Measurements from ENCODE around the gene MRPS26. TPM values are rescaled to one million over a fixed set of nuclear protein-coding genes. Genes with fewer than 3 reads are reported as not detected.

The MRPS26 gene
- total RNA-seq, 1 experiment from 2014 or later, result 105 TPM

DNA sequence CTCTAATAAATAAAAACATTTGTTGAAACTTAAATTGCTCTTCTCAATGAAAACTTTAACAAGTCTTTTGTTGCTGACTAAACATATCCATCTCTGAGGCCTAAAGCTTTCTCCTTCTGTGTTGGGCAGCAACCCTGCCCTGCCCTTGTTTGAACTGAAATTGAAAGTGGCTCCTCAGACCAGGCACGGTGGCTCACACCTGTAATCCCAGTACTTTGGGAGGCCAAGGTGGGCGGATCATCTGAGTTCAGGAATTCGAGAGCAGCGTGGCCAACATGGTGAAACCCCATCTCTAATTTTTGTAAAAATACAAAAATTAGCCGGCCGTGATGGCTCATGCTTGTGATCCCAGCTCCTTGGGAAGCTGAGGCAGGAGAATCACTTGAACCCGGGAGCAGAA lies 31.7 kb upstream of the MRPS26 start:
- H3K9me3 Mint-ChIP-seq, result peaks cover 15% of the 10 kb centered on the region
- DNase-seq (ENCODE audit: low spot score), result no peak
- peaks cover 43% of the 10 kb centered on the region for H3K36me3 Mint-ChIP-seq
- no peaks in the 10 kb centered on the region for H3K4me1 Mint-ChIP-seq
- POLR2A ChIA-PET, result no interaction called here
- H3K27me3 Mint-ChIP-seq (ENCODE audit: low read depth), result no peaks in the 10 kb centered on the region
- CTCF ChIA-PET, result no interaction called here
- H3K4me3 Mint-ChIP-seq, result no peak overlapping the region
- ATAC-seq, result no peak
- H3K27ac Mint-ChIP-seq, result no peak overlapping the region
- TF ChIP-seq ERG (CRISPR knock-in tag; IDR thresholded peaks at IDR 0.05), result no peak
- TF ChIP-seq ZNF317 (CRISPR knock-in tag; IDR thresholded peaks at IDR 0.05; ENCODE audit: borderline replicate concordance, low read depth), result no peak
- TF ChIP-seq, protein P1, sequence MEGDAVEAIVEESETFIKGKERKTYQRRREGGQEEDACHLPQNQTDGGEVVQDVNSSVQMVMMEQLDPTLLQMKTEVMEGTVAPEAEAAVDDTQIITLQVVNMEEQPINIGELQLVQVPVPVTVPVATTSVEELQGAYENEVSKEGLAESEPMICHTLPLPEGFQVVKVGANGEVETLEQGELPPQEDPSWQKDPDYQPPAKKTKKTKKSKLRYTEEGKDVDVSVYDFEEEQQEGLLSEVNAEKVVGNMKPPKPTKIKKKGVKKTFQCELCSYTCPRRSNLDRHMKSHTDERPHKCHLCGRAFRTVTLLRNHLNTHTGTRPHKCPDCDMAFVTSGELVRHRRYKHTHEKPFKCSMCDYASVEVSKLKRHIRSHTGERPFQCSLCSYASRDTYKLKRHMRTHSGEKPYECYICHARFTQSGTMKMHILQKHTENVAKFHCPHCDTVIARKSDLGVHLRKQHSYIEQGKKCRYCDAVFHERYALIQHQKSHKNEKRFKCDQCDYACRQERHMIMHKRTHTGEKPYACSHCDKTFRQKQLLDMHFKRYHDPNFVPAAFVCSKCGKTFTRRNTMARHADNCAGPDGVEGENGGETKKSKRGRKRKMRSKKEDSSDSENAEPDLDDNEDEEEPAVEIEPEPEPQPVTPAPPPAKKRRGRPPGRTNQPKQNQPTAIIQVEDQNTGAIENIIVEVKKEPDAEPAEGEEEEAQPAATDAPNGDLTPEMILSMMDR (IDR thresholded peaks at IDR 0.05), result no peak
- TF ChIP-seq MYBL2 (CRISPR knock-in tag; IDR thresholded peaks at IDR 0.05), result no peak
- no peak for TF ChIP-seq JUN (CRISPR knock-in tag; IDR thresholded peaks at IDR 0.05)
- no peak for TF ChIP-seq ESRRA (CRISPR knock-in tag; IDR thresholded peaks at IDR 0.05; ENCODE audit: borderline replicate concordance)
- TF ChIP-seq CBFB (CRISPR knock-in tag; IDR thresholded peaks at IDR 0.05; ENCODE audit: low read depth), result no peak
- TF ChIP-seq ETV6 (CRISPR knock-in tag; IDR thresholded peaks at IDR 0.05), result no peak
- no peak for TF ChIP-seq E2F4 (CRISPR knock-in tag; IDR thresholded peaks at IDR 0.05; ENCODE audit: borderline replicate concordance, low read depth)
- no peak for TF ChIP-seq FOXK1 (CRISPR knock-in tag; IDR thresholded peaks at IDR 0.05)
- TF ChIP-seq ARID4B (CRISPR knock-in tag; IDR thresholded peaks at IDR 0.05; ENCODE audit: borderline replicate concordance), result no peak
- TF ChIP-seq GRHL2 (CRISPR knock-in tag; IDR thresholded peaks at IDR 0.05; ENCODE audit: insufficient replicate concordance, severe bottlenecking), result no peak
- no peak for TF ChIP-seq FOXP1 (CRISPR knock-in tag; IDR thresholded peaks at IDR 0.05; ENCODE audit: borderline replicate concordance)
- TF ChIP-seq, protein P2, sequence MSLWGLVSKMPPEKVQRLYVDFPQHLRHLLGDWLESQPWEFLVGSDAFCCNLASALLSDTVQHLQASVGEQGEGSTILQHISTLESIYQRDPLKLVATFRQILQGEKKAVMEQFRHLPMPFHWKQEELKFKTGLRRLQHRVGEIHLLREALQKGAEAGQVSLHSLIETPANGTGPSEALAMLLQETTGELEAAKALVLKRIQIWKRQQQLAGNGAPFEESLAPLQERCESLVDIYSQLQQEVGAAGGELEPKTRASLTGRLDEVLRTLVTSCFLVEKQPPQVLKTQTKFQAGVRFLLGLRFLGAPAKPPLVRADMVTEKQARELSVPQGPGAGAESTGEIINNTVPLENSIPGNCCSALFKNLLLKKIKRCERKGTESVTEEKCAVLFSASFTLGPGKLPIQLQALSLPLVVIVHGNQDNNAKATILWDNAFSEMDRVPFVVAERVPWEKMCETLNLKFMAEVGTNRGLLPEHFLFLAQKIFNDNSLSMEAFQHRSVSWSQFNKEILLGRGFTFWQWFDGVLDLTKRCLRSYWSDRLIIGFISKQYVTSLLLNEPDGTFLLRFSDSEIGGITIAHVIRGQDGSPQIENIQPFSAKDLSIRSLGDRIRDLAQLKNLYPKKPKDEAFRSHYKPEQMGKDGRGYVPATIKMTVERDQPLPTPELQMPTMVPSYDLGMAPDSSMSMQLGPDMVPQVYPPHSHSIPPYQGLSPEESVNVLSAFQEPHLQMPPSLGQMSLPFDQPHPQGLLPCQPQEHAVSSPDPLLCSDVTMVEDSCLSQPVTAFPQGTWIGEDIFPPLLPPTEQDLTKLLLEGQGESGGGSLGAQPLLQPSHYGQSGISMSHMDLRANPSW (CRISPR knock-in tag; conservative IDR thresholded peaks at IDR 0.05; ENCODE audit: low read depth), result no peak
- TF ChIP-seq NR1H2 (CRISPR knock-in tag; IDR thresholded peaks at IDR 0.05), result no peak
- no peak for TF ChIP-seq RELA (CRISPR knock-in tag; IDR thresholded peaks at IDR 0.05; ENCODE audit: borderline replicate concordance)
- TF ChIP-seq, protein P3, sequence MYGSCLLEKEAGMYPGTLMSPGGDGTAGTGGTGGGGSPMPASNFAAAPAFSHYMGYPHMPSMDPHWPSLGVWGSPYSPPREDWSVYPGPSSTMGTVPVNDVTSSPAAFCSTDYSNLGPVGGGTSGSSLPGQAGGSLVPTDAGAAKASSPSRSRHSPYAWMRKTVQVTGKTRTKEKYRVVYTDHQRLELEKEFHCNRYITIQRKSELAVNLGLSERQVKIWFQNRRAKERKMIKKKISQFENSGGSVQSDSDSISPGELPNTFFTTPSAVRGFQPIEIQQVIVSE (CRISPR knock-in tag; IDR thresholded peaks at IDR 0.05; ENCODE audit: borderline replicate concordance), result no peak
- no peak for TF ChIP-seq FOXJ3 (CRISPR knock-in tag; IDR thresholded peaks at IDR 0.05; ENCODE audit: borderline replicate concordance)
- TF ChIP-seq MLX (CRISPR knock-in tag; IDR thresholded peaks at IDR 0.05), result no peak

All from WTC11 (cell line).